Fibroblast of lung (primary cell): ENCODE data around the gene ITPR1.

Source experiments
- CTCF ChIP-seq, 2 donors: IDR thresholded peaks in 1 of 2; conservative IDR thresholded peaks in 1 of 2; 1 replicate in 1 of 2; 2 replicates in 1 of 2; pipeline ENCODE4 v1.5.1; 2011 to 2012; ENCODE audit warnings: low read length in 2 of 2, control low read depth in 1 of 2, inconsistent platforms in 1 of 2, low read depth in 1 of 2, mild to moderate bottlenecking in 1 of 2
- EZH2 ChIP-seq: IDR thresholded peaks from 2 replicates; pipeline ENCODE4 v1.5.1; 2012; ENCODE audit warnings: low read length, control low read depth, mild to moderate bottlenecking; ENCODE audit errors: missing control alignments

- TF ChIP-seq EZH2 (no peak), CTCF (conservative IDR thresholded peaks at IDR 0.05 in 1 of 2, IDR thresholded peaks at IDR 0.05 in 1 of 2; ENCODE audit: low read depth in 1 of 2, low read length in 2 of 2) (no peak)
Measured at GRCh38 chr3:4599612-4600011, 106.5 kb downstream of the ITPR1 start.
